Measurements from ENCODE around the gene TMEM50B.

DNA sequence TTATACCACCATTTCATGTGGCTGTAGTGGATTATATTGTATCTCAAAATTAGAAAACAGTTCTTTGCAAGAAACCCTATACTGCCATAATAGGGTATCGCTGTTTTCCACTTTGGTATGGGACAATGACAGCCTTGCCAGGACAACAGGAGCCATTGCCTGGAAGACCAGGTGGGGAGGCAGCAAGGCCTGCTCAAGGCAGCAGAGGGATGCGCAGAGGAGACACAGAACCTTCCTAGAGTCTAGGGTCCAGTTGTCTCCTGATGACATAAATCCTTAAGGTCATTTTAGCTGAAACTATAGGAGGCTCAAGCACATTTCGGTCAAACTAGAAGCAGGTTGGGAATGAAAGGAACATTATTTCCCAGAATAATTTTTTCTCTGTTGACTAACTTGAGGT is 48.9 kb downstream of the TMEM50B start:
- no peak for TF ChIP-seq CREB1 (CRISPR knock-in tag; IDR thresholded peaks at IDR 0.05; ENCODE audit: low read depth)
- no peak for TF ChIP-seq EZH2 (IDR thresholded peaks at IDR 0.05; ENCODE audit: low read depth, unreplicated experiment)
- TF ChIP-seq, protein P1, sequence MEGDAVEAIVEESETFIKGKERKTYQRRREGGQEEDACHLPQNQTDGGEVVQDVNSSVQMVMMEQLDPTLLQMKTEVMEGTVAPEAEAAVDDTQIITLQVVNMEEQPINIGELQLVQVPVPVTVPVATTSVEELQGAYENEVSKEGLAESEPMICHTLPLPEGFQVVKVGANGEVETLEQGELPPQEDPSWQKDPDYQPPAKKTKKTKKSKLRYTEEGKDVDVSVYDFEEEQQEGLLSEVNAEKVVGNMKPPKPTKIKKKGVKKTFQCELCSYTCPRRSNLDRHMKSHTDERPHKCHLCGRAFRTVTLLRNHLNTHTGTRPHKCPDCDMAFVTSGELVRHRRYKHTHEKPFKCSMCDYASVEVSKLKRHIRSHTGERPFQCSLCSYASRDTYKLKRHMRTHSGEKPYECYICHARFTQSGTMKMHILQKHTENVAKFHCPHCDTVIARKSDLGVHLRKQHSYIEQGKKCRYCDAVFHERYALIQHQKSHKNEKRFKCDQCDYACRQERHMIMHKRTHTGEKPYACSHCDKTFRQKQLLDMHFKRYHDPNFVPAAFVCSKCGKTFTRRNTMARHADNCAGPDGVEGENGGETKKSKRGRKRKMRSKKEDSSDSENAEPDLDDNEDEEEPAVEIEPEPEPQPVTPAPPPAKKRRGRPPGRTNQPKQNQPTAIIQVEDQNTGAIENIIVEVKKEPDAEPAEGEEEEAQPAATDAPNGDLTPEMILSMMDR (conservative IDR thresholded peaks at IDR 0.05; ENCODE audit: low read depth in 2 of 2): no peak
- no peak for TF ChIP-seq EZH2phosphoT487 (IDR thresholded peaks at IDR 0.05; ENCODE audit: unreplicated experiment)
- no peak for TF ChIP-seq POLR2AphosphoS5 (IDR thresholded peaks at IDR 0.05; ENCODE audit: low read depth)
- TF ChIP-seq ETS1 (IDR thresholded peaks at IDR 0.05): no peak
- TF ChIP-seq REST (IDR thresholded peaks at IDR 0.05; ENCODE audit: unreplicated experiment): no peak
- TF ChIP-seq JUNB (IDR thresholded peaks at IDR 0.05; ENCODE audit: unreplicated experiment): no peak
- no peak for TF ChIP-seq STAT1 (IDR thresholded peaks at IDR 0.05; ENCODE audit: unreplicated experiment)

All from GM23338 (cell line).